Kidney (tissue), 14 donors: ENCODE results near the gene PITPNC1. TPM values are rescaled to one million over a fixed set of nuclear protein-coding genes. Genes with fewer than 3 reads are reported as not detected.

Source experiments
- DNase-seq, 5 donors: peaks; one replicate each; pipeline ENCODE4 v3.0.0-alpha.2; 2013 to 2020
- FAIRE-seq: peaks from 2 replicates; lab custom pipeline; 2012; peaks lifted over from hg19 to GRCh38; lab: Jason Lieb, UNC
- H3K27ac ChIP-seq, 2 donors: one replicate each; pipeline ENCODE4 v1.7.0; 2013; ENCODE audit warnings: low read depth in 2 of 2, low read length in 2 of 2, inconsistent platforms in 1 of 2
- H3K27me3 ChIP-seq: one replicate; pipeline ENCODE4 v1.7.1; 2013; ENCODE audit warnings: low read length, inconsistent platforms; ENCODE audit not compliant: control insufficient read depth, insufficient read depth
- H3K36me3 ChIP-seq, 3 donors: one replicate each; pipeline versions ENCODE4 v1.7.0 to v1.7.1; 2013; ENCODE audit warnings: low read length in 3 of 3, control low read depth in 1 of 3, inconsistent platforms in 1 of 3; ENCODE audit not compliant: insufficient read depth in 3 of 3, control insufficient read depth in 2 of 3
- H3K4me1 ChIP-seq, 3 donors: one replicate each; pipeline versions ENCODE4 v1.7.0 to v1.7.1; 2013; ENCODE audit warnings: low read length in 3 of 3, inconsistent platforms in 1 of 3, low read depth in 1 of 3; ENCODE audit not compliant: control insufficient read depth in 2 of 3, insufficient read depth in 2 of 3
- H3K4me3 ChIP-seq, 3 donors: one replicate each; pipeline versions ENCODE4 v1.7.0 to v1.8.1; 2013; ENCODE audit warnings: low read length in 3 of 3, control low read depth in 1 of 3, inconsistent platforms in 1 of 3
- H3K9ac ChIP-seq, 3 donors: one replicate each; pipeline versions ENCODE4 v1.7.0 to v1.7.1; 2013; ENCODE audit warnings: low read length in 3 of 3, control low read depth in 1 of 3, inconsistent platforms in 1 of 3
- H3K9me3 ChIP-seq, 3 donors: one replicate each; pipeline versions ENCODE4 v1.7.0 to v1.7.1; 2013; ENCODE audit warnings: low read length in 3 of 3, control low read depth in 1 of 3, inconsistent platforms in 1 of 3; ENCODE audit not compliant: control insufficient read depth in 2 of 3, insufficient read depth in 1 of 3
- intact Hi-C: fragments of 100-400 bp; cut with DNase I; formaldehyde crosslinking; loops from one replicate; pipeline ENCODE4 v1.11.1; 2022
- polyA plus RNA-seq: library from polyadenylated mRNA; stranded (reverse); fragments of 350-450 nt; fragmentation: Illumina TruSeq; extraction: RNeasy Lipid Tissue Mini Kit (QIAGEN cat#74804); gene quantifications from one replicate; pipeline ENCODE4 v1.2.3, GENCODE V29; 2014; ENCODE audit warnings: low read depth, low replicate concordance; ENCODE audit not compliant: insufficient read depth
- total RNA-seq: library from RNA; stranded (reverse); fragmentation: NEBNext Ultra II Directional; extraction: Animal tissue kit (Norgen Biotek cat#: 25700); gene quantifications from one replicate; pipeline ENCODE4 v1.2.1, GENCODE V29; 2021
- TF ChIP-seq, protein P1 (sequence below): IDR thresholded peaks from 3 replicates; pipeline ENCODE4 v1.5.1; 2012; ENCODE audit warnings: mild to moderate bottlenecking, moderate library complexity, borderline replicate concordance; ENCODE audit not compliant: insufficient read depth; ENCODE audit errors: extremely low read depth
- donor health status: control.
- donor health status: control.
- donor health status: control.
- donor health status: control.
- donor health status: control.
- donor health status: DM: yes; HTN: yes; CAD: no.
- donor health status: Normal renal cell carcinoma (clear cell type).

PITPNC1 gene
- total and polyA plus RNA-seq, 2 donors from 2014 or later: 14.2 to 41.3 TPM

DNA sequence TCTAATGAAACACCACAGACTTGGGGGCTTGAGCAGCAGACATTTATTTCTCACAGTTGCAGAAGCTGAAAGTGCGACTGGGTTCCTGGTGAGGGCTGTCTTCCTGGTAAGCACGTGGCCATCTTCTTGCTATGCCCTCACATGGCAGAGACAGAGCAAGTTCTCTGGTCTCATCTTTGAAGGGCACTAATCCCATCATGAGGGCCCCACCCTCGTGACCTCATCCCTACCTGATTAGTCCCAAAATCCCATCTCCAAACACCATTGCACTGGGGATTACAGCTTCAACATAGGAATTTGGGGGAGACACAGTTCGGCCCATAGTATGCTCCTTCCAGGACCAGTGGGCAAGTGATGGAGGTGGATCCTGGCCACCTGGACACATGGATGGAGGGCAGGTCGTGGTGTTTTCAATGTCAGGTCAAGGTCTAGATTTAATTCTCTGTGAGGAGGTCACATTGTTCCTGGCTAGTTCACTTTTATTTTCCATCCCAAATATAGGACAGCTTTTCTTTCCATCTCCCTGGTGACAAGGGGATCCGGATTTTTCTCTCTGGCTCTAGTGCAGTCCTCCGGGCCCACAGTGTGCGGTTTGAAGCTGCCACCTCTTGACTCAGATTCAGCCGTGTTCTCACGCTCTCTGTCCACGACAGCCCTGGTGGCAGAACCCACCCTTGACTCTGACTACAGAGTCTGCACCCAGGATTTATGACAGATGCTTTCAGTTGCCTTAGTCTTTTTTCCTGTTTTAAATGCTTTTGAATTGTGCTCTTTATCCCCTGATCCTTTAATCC, 180.2 kb downstream of the PITPNC1 start:
- H3K9me3 ChIP-seq: no peaks in the 10 kb centered on the region
- H3K27me3 ChIP-seq: no peaks in the 10 kb centered on the region
- no peaks in the 10 kb centered on the region for H3K4me1 ChIP-seq
- H3K36me3 ChIP-seq: no peaks in the 10 kb centered on the region
- TF ChIP-seq, protein P1, sequence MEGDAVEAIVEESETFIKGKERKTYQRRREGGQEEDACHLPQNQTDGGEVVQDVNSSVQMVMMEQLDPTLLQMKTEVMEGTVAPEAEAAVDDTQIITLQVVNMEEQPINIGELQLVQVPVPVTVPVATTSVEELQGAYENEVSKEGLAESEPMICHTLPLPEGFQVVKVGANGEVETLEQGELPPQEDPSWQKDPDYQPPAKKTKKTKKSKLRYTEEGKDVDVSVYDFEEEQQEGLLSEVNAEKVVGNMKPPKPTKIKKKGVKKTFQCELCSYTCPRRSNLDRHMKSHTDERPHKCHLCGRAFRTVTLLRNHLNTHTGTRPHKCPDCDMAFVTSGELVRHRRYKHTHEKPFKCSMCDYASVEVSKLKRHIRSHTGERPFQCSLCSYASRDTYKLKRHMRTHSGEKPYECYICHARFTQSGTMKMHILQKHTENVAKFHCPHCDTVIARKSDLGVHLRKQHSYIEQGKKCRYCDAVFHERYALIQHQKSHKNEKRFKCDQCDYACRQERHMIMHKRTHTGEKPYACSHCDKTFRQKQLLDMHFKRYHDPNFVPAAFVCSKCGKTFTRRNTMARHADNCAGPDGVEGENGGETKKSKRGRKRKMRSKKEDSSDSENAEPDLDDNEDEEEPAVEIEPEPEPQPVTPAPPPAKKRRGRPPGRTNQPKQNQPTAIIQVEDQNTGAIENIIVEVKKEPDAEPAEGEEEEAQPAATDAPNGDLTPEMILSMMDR: no peak
- no peak overlapping the region for H3K27ac ChIP-seq
- H3K4me3 ChIP-seq: no peak overlapping the region
- intact Hi-C loops: no loop called here
- FAIRE-seq (no peak), DNase-seq (no peak)
- H3K9ac ChIP-seq: no peak overlapping the region

DNA sequence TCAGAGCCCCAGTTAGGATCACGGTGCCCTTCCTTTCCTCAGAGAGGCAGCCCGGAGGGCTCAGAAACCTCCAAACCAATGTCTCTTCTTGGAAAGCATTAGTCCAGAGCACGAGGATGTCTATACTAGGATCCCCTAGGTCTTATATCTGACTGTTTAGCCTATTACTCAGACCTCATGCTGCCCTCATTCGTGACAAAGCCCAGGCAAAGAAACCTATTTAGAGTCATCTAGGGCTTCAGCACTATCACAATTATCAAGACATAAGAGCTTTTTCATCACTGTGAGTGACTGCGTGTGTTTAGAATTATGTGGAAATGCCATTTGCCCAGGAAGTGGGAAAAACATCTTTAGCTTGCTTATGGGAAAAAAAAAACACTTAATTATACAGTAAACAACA, 180.8 kb downstream of the PITPNC1 start:
- no peaks in the 10 kb centered on the region for H3K4me1 ChIP-seq
- no peak overlapping the region for H3K9ac ChIP-seq
- no peaks in the 10 kb centered on the region for H3K9me3 ChIP-seq
- TF ChIP-seq, protein P1: no peak
- no peaks in the 10 kb centered on the region for H3K36me3 ChIP-seq
- DNase-seq: no peak
- no peaks in the 10 kb centered on the region for H3K27me3 ChIP-seq
- no peak overlapping the region for H3K27ac ChIP-seq
- intact Hi-C loops: no loop called here
- FAIRE-seq: no peak
- H3K4me3 ChIP-seq: no peak overlapping the region

DNA sequence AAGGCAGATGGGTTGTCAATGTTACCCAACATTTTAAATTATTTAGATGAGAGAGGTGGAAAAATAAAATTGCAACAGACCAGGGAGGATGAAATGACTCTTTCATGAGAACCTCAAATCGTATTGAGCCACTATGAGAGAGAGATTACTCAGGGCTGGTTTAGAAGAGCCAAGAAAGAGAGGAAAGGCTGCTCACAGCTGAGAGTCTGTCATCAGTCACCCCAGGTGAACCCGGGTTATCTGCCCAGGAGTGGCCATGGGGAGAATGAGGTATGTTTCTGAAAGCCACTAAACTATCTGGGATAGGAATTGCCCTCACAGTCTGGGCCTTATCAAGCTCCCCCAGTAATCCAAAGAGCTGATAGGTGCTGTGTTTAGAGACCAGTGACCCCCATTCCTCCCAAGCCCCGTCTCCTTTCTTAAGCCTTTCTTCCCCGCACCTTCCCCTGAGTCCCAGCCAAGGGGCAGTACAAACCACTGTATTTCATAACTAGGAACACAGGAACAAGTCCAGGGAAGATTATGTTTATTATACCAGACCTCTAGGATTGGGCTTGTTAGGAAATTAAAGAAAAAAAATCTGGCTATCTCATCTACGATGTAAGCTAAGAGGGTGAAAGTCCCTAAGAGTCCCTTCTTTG, 181.8 kb downstream of the PITPNC1 start:
- H3K27ac ChIP-seq: no peak overlapping the region
- H3K27me3 ChIP-seq: no peaks in the 10 kb centered on the region
- H3K36me3 ChIP-seq: no peaks in the 10 kb centered on the region
- no peak overlapping the region for H3K4me3 ChIP-seq
- no peak overlapping the region for H3K9ac ChIP-seq
- TF ChIP-seq, protein P1: no peak
- intact Hi-C loops: no loop called here
- no peak for FAIRE-seq
- DNase-seq: no peak
- no peaks in the 10 kb centered on the region for H3K4me1 ChIP-seq
- H3K9me3 ChIP-seq: no peaks in the 10 kb centered on the region
